Keratinocyte (primary cell): ENCODE results near the gene SEMA4D.

ENCODE experiments used
- CTCF ChIP-seq, 3 experiments: IDR thresholded peaks in 1 of 3; conservative IDR thresholded peaks in 1 of 3; optimal IDR thresholded peaks in 1 of 3; 2 replicates in 2 of 3; 3 replicates in 1 of 3; pipeline versions ENCODE3 to v1.5.1; 2011; ENCODE audit warnings: low read length in 3 of 3, mild to moderate bottlenecking in 3 of 3, moderate library complexity in 2 of 3, control low read depth in 1 of 3, inconsistent platforms in 1 of 3; ENCODE audit not compliant: insufficient read depth in 2 of 3; ENCODE audit errors: extremely low read depth in 1 of 3
- EZH2 ChIP-seq: IDR thresholded peaks from one replicate; pipeline ENCODE4 v1.6.1; 2012; ENCODE audit warnings: inconsistent platforms, mild to moderate bottlenecking, low read length, moderate library complexity

- TF ChIP-seq CTCF (optimal IDR thresholded peaks at IDR 0.05 in 1 of 3, IDR thresholded peaks at IDR 0.05 in 1 of 3, conservative IDR thresholded peaks at IDR 0.05 in 1 of 3; ENCODE audit: extremely low read depth in 1 of 3, insufficient read depth in 2 of 3, low read length in 3 of 3) (no peak), EZH2 (no peak)
Observed at GRCh38 chr9:89446261-89446960, 51.5 kb downstream of the SEMA4D start.
